Gastrocnemius medialis (tissue), 4 donors: ENCODE measurements around the gene GPR4.

Experiments used
- POLR2A ChIP-seq, 2 donors: fragments of 450-650 bp; IDR thresholded peaks; one replicate each; pipeline ENCODE4 v1.6.1; 2017; ENCODE audit warnings: antibody characterized with exemption in 2 of 2, mild to moderate bottlenecking in 2 of 2, moderate library complexity in 2 of 2
- TF ChIP-seq, protein P1 (sequence below), 5 experiments: fragments of 450-650 bp in 3 of 5; fragments of 200-600 bp in 2 of 5; sonication (generic) in 2 of 5; IDR thresholded peaks in 4 of 5; conservative IDR thresholded peaks in 1 of 5; 1 replicate in 4 of 5; 2 replicates in 1 of 5; pipeline ENCODE4 v1.5.1; 2016 to 2019; ENCODE audit warnings: antibody characterized with exemption in 5 of 5, mild to moderate bottlenecking in 3 of 5, moderate library complexity in 3 of 5

DNA sequence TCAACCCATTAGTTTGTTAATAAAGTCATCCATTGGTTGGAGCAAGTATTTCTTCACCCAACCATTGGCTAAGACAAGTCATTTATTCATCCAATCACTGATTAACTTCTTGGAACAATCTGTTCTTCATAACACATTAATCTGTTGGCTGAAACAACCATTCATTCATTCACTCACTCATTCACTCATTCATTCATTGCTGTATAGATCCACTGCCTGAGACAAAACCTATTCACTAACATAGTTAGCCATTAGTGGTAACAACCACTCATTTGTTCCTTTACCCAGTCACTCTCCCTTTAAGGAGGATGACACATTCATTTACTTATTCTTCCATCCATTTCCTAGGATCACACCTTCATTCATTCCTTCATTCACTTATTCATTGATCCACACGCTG, 22.0 kb upstream of the GPR4 start:
- TF ChIP-seq POLR2A (IDR thresholded peaks at IDR 0.05): no peak
- TF ChIP-seq, protein P1, sequence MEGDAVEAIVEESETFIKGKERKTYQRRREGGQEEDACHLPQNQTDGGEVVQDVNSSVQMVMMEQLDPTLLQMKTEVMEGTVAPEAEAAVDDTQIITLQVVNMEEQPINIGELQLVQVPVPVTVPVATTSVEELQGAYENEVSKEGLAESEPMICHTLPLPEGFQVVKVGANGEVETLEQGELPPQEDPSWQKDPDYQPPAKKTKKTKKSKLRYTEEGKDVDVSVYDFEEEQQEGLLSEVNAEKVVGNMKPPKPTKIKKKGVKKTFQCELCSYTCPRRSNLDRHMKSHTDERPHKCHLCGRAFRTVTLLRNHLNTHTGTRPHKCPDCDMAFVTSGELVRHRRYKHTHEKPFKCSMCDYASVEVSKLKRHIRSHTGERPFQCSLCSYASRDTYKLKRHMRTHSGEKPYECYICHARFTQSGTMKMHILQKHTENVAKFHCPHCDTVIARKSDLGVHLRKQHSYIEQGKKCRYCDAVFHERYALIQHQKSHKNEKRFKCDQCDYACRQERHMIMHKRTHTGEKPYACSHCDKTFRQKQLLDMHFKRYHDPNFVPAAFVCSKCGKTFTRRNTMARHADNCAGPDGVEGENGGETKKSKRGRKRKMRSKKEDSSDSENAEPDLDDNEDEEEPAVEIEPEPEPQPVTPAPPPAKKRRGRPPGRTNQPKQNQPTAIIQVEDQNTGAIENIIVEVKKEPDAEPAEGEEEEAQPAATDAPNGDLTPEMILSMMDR (IDR thresholded peaks at IDR 0.05 in 4 of 5, conservative IDR thresholded peaks at IDR 0.05 in 1 of 5): no peak
